Measurements from ENCODE around the gene BST1. TPM values are rescaled to one million over a fixed set of nuclear protein-coding genes. Genes with fewer than 3 reads are reported as not detected.

Gene BST1
- total RNA-seq, 1 experiment from 2014 or later = 3.0 TPM

DNA sequence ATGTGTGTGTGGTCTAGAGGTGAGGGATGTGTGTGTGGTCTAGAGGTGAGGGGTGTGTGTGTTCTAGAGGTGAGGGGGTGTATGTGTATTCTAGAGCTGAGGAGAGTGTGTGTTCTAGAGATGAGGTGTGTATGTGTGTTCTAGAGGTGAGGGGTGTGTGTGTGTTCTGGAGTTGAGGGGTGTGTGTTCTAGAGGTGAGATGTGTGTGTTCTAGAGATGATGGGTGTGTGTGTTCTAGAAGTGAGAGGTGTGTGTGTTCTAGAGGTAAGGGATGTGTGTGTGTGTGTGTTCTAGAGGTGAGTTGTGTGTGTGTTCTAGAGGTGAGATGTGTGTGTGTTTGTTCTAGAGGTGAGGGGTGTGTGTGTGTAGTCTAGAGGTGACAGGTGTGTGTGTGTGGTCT lies 1.3 kb downstream of the BST1 start:
- ATAC-seq = no peak
- ChIA-PET POLR2A (no interaction called here), CTCF (no interaction called here)
- in situ Hi-C loops (cut with HindIII; ENCODE audit: low pct_unique_long_range_greater_than_20kb, low sequenced_read_pairs) (no loop called here), intact Hi-C loops (cut with micrococcal nuclease; ENCODE audit: unreplicated experiment) (no loop called here)
- Histone ChIP-seq H3K4me3 (ENCODE audit: low read depth in 2 of 2, low read length in 2 of 2) (no peak overlapping the region), H3K9me3 (ENCODE audit: control insufficient read depth, insufficient read depth, low read depth, low read length) (no peaks in the 10 kb centered on the region), H3K27ac (ENCODE audit: low read length) (no peak overlapping the region), H3K27me3 (ENCODE audit: control insufficient read depth, insufficient read depth, low read length) (no peaks in the 10 kb centered on the region), H3K4me1 (ENCODE audit: control insufficient read depth, insufficient read depth, low read length) (peaks cover 3% of the 10 kb centered on the region; the same call in 1 of the 2 replicates), H3K36me3 (ENCODE audit: control insufficient read depth, insufficient read depth, low read length) (no peaks in the 10 kb centered on the region)
- TF ChIP-seq, protein P1, sequence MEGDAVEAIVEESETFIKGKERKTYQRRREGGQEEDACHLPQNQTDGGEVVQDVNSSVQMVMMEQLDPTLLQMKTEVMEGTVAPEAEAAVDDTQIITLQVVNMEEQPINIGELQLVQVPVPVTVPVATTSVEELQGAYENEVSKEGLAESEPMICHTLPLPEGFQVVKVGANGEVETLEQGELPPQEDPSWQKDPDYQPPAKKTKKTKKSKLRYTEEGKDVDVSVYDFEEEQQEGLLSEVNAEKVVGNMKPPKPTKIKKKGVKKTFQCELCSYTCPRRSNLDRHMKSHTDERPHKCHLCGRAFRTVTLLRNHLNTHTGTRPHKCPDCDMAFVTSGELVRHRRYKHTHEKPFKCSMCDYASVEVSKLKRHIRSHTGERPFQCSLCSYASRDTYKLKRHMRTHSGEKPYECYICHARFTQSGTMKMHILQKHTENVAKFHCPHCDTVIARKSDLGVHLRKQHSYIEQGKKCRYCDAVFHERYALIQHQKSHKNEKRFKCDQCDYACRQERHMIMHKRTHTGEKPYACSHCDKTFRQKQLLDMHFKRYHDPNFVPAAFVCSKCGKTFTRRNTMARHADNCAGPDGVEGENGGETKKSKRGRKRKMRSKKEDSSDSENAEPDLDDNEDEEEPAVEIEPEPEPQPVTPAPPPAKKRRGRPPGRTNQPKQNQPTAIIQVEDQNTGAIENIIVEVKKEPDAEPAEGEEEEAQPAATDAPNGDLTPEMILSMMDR (IDR thresholded peaks at IDR 0.05) = no peak
- no peak for TF ChIP-seq SIN3A (IDR thresholded peaks at IDR 0.05; ENCODE audit: borderline replicate concordance, insufficient read depth, low read depth, low read length)
- TF ChIP-seq REST (IDR thresholded peaks at IDR 0.05; ENCODE audit: insufficient read depth in 1 of 2, low read depth in 2 of 2, low read length in 1 of 2) = no peak
- TF ChIP-seq POLR2AphosphoS5 (IDR thresholded peaks at IDR 0.05; ENCODE audit: low read depth, low read length) = no peak
- TF ChIP-seq TCF7L2 (IDR thresholded peaks at IDR 0.05; ENCODE audit: low read depth, low read length) = no peak
- no TSS peak for BruUV-seq (replicated peaks)
- no peak for DNase-seq (ENCODE audit: low read depth, low spot score)

DNA sequence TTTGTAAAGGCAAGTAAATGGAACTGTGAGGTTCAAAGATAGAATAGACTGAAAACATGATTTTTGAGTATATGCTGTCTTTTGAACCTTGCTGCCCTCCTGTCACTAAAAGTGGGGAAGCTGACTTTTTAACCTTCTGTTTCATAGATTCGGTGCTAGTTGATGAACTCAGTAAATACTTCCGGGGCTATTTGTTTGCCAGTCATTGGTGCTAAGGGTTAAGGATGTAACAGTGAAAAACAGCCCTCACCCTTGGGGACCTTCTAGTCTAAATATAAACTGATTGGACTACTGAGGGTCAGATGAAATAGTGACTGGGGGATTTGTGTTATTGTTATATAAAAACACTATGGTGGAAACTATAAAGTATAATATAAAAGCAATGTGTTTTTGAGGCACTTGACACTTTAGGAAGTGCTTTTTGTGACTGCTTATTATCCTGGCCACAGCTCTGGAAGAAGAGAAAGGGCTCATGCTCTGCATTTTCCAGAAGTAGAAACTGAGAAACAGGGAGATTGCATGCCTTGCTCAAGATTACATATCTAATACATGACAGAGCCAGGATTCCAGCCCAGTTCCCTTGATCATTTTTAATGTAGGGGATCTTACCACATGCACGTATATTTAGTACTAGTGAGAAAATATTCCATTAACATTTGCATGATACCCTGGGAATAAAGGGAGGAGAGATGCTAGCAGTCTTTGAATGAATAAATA lies 3.9 kb downstream of the BST1 start:
- no TSS peak for BruUV-seq (replicated peaks)
- H3K27me3 ChIP-seq (ENCODE audit: control insufficient read depth, insufficient read depth, low read length) = no peaks in the 10 kb centered on the region
- H3K27ac ChIP-seq (ENCODE audit: low read length) = peak overlapping the region; percentile 3; the same call in 1 of the 2 replicates
- in situ Hi-C loops (cut with HindIII; ENCODE audit: low pct_unique_long_range_greater_than_20kb, low sequenced_read_pairs) (no loop called here), intact Hi-C loops (cut with micrococcal nuclease; ENCODE audit: unreplicated experiment) (no loop called here)
- no peaks in the 10 kb centered on the region for H3K36me3 ChIP-seq (ENCODE audit: control insufficient read depth, insufficient read depth, low read length)
- no peaks in the 10 kb centered on the region for H3K9me3 ChIP-seq (ENCODE audit: control insufficient read depth, insufficient read depth, low read depth, low read length)
- ATAC-seq (no peak), DNase-seq (ENCODE audit: low read depth, low spot score) (no peak)
- POLR2A ChIA-PET = no interaction called here
- no peak overlapping the region for H3K4me3 ChIP-seq (ENCODE audit: low read depth in 2 of 2, low read length in 2 of 2)
- H3K4me1 ChIP-seq (ENCODE audit: control insufficient read depth, insufficient read depth, low read length) = peaks cover 3% of the 10 kb centered on the region; the same call in 1 of the 2 replicates
- no peak for TF ChIP-seq POLR2AphosphoS5 (IDR thresholded peaks at IDR 0.05; ENCODE audit: low read depth, low read length)
- TF ChIP-seq TCF7L2 (IDR thresholded peaks at IDR 0.05; ENCODE audit: low read depth, low read length) = no peak
- no peak for TF ChIP-seq SIN3A (IDR thresholded peaks at IDR 0.05; ENCODE audit: borderline replicate concordance, insufficient read depth, low read depth, low read length)
- TF ChIP-seq, protein P1 (IDR thresholded peaks at IDR 0.05) = no peak
- TF ChIP-seq REST (IDR thresholded peaks at IDR 0.05; ENCODE audit: insufficient read depth in 1 of 2, low read depth in 2 of 2, low read length in 1 of 2) = no peak
- CTCF ChIA-PET = no interaction called here
